HCT116 (cell line): ENCODE measurements around the gene CRISPLD2.
"Not testable (repeated sequence)": the region's sequence is repeated elsewhere in the genome, so short reads cannot be mapped to it uniquely, and the experiment has no call there.

Experiments
- CTCF ChIP-seq, 3 experiments: fragments of 200-600 bp in 1 of 3; sonication (generic) in 1 of 3; IDR thresholded peaks in 2 of 3; conservative IDR thresholded peaks in 1 of 3; 2 replicates each; pipeline ENCODE4 v1.5.1; 2012 to 2017; ENCODE audit warnings: low read depth in 2 of 3, low read length in 2 of 3, antibody characterized with exemption in 1 of 3, borderline replicate concordance in 1 of 3, control low read depth in 1 of 3, mild to moderate bottlenecking in 1 of 3, mixed read lengths in 1 of 3, mixed run types in 1 of 3, moderate library complexity in 1 of 3; ENCODE audit not compliant: insufficient read depth in 1 of 3
- EZH2 ChIP-seq: fragments of 200-600 bp; sonication (generic); IDR thresholded peaks from 2 replicates; pipeline ENCODE4 v1.6.1; 2017; ENCODE audit warnings: antibody characterized with exemption, mixed run types
- POLR2A ChIP-seq: IDR thresholded peaks from 2 replicates; pipeline ENCODE4 v1.7.0; 2011; ENCODE audit warnings: borderline replicate concordance; ENCODE audit not compliant: insufficient read depth, insufficient read length; ENCODE audit errors: extremely low read depth
- POLR2AphosphoS5 ChIP-seq: IDR thresholded peaks from 2 replicates; pipeline ENCODE4 v1.6.1; 2011; ENCODE audit warnings: mild to moderate bottlenecking, low read depth, low read length, moderate library complexity
- TCF7L2 ChIP-seq: IDR thresholded peaks from 2 replicates; pipeline ENCODE4 v1.7.0; 2011; ENCODE audit warnings: borderline replicate concordance, inconsistent platforms; ENCODE audit not compliant: insufficient read depth, insufficient read length; ENCODE audit errors: extremely low read depth
- ZNF274 ChIP-seq: fragments of 200-500 bp; sonication (Bioruptor generic); IDR thresholded peaks from 2 replicates; pipeline ENCODE4 v1.6.1; 2014; ENCODE audit warnings: mild to moderate bottlenecking, low read depth, low read length, inconsistent platforms

GRCh38 chr16:84856203-84856581 is 36.4 kb downstream of the CRISPLD2 start:
- not testable (repeated sequence) for TF ChIP-seq CTCF (IDR thresholded peaks at IDR 0.05 in 2 of 3, conservative IDR thresholded peaks at IDR 0.05 in 1 of 3; ENCODE audit: borderline replicate concordance in 1 of 3, insufficient read depth in 1 of 3, low read depth in 2 of 3, low read length in 2 of 3); POLR2A; POLR2AphosphoS5; TCF7L2; ZNF274; EZH2
